K562 (cell line): ENCODE data around the gene MAGI2.

Experiments
- CTCF ChIP-seq, 3 experiments: IDR thresholded peaks in 2 of 3; conservative IDR thresholded peaks in 1 of 3; 2 replicates each; pipeline ENCODE4 v1.5.1; 2011 to 2012; ENCODE audit warnings: low read length in 3 of 3, mild to moderate bottlenecking in 3 of 3, control low read depth in 2 of 3, improper control_type of control experiment in 1 of 3, inconsistent platforms in 1 of 3, low read depth in 1 of 3, mixed read lengths in 1 of 3, moderate library complexity in 1 of 3; ENCODE audit not compliant: insufficient read depth in 2 of 3
- ELF1 ChIP-seq: fragments of 200-800 bp; sonication (Bioruptor generic); IDR thresholded peaks from 2 replicates; pipeline ENCODE4 v1.6.1; 2016; ENCODE audit warnings: missing genetic modification characterization, missing compliant biosample characterization
- MAX ChIP-seq: sonication (generic); formaldehyde crosslinking; IDR thresholded peaks from 2 replicates; pipeline ENCODE4 v1.9.0; 2022; ENCODE audit warnings: mild to moderate bottlenecking, missing genetic modification reagents
- NFRKB ChIP-seq: fragments of 450-650 bp; IDR thresholded peaks from 2 replicates; pipeline ENCODE4 v1.6.1; 2016; ENCODE audit warnings: low read depth
- RFX5 ChIP-seq: IDR thresholded peaks from 2 replicates; pipeline ENCODE4 v1.6.1; 2011; ENCODE audit warnings: low read depth, mild to moderate bottlenecking, improper control_type of control experiment, low read length
- TFE3 ChIP-seq: fragments of 450-650 bp; formaldehyde crosslinking; IDR thresholded peaks from 2 replicates; pipeline ENCODE4 v1.4.0; 2020; ENCODE audit warnings: mild to moderate bottlenecking, mixed read lengths
- TGIF2 ChIP-seq: sonication (generic); formaldehyde crosslinking; IDR thresholded peaks from 2 replicates; pipeline ENCODE4 v1.8.1; 2022; ENCODE audit warnings: mild to moderate bottlenecking, missing genetic modification reagents, moderate library complexity
- ZNF232 ChIP-seq: sonication (generic); formaldehyde crosslinking; IDR thresholded peaks from 2 replicates; pipeline ENCODE4 v1.8.0; 2022; ENCODE audit warnings: mild to moderate bottlenecking, missing genetic modification reagents
- ZNF274 ChIP-seq: IDR thresholded peaks from 2 replicates; pipeline ENCODE4 v1.6.1; 2011; ENCODE audit warnings: low read depth, mild to moderate bottlenecking, low read length, moderate library complexity, borderline replicate concordance

GRCh38 chr7:78463039-78463438 lies 990.4 kb downstream of the MAGI2 start:
- TF ChIP-seq ZNF232 (CRISPR knock-in tag): no peak
- TF ChIP-seq CTCF (IDR thresholded peaks at IDR 0.05 in 2 of 3, conservative IDR thresholded peaks at IDR 0.05 in 1 of 3; ENCODE audit: insufficient read depth in 2 of 3, low read depth in 1 of 3, low read length in 3 of 3): no peak
- TF ChIP-seq ELF1: no peak
- TF ChIP-seq ZNF274: no peak
- TF ChIP-seq TGIF2 (CRISPR knock-in tag): no peak
- TF ChIP-seq RFX5: no peak
- TF ChIP-seq TFE3: no peak
- TF ChIP-seq MAX (CRISPR knock-in tag): no peak
- TF ChIP-seq NFRKB: no peak
